GM23338 (cell line): ENCODE data around the gene GRK2. TPM values are rescaled to one million over a fixed set of nuclear protein-coding genes. Genes with fewer than 3 reads are reported as not detected.

ENCODE experiments used
- ATAC-seq: fragments of 200-7000 bp; cut with Tn5 transposase; 3 replicates; pipeline ENCODE4 v1.9.1; 2020
- DNase-seq: peaks from one replicate; pipeline ENCODE4 v3.0.0-alpha.2; 2015; ENCODE audit warnings: low spot score
- H2AFZ ChIP-seq: fragments of 200-600 bp; sonication (generic); 2 replicates; pipeline ENCODE4 v1.8.0; 2016; ENCODE audit warnings: antibody characterized with exemption, mild to moderate bottlenecking, moderate library complexity
- H3F3A ChIP-seq: fragments of 200-600 bp; sonication (generic); replicated peaks from 2 replicates; pipeline ENCODE4 v1.8.0; 2017; ENCODE audit warnings: antibody characterized with exemption, mixed run types, low read depth
- H3K27ac ChIP-seq: fragments of 200-600 bp; sonication (generic); 2 replicates; pipeline ENCODE4 v1.6.1; 2016; ENCODE audit warnings: low read depth
- H3K27me3 ChIP-seq: fragments of 200-600 bp; sonication (generic); 2 replicates; pipeline ENCODE4 v1.8.0; 2016; ENCODE audit warnings: mild to moderate bottlenecking, mixed run types, moderate library complexity; ENCODE audit not compliant: insufficient read depth
- H3K36me3 ChIP-seq: fragments of 200-600 bp; sonication (generic); 2 replicates; pipeline ENCODE4 v1.8.0; 2016; ENCODE audit warnings: mild to moderate bottlenecking; ENCODE audit not compliant: insufficient read depth
- H3K4me1 ChIP-seq: fragments of 200-600 bp; sonication (generic); 2 replicates; pipeline ENCODE4 v1.8.0; 2016; ENCODE audit warnings: mild to moderate bottlenecking, moderate library complexity; ENCODE audit not compliant: insufficient read depth
- H3K4me2 ChIP-seq: fragments of 200-600 bp; sonication (generic); 2 replicates; pipeline ENCODE4 v1.7.1; 2017; ENCODE audit warnings: mixed run types
- H3K4me3 ChIP-seq: fragments of 200-600 bp; sonication (generic); 2 replicates; pipeline ENCODE4 v1.6.1; 2016; ENCODE audit warnings: mixed run types
- H3K79me2 ChIP-seq: fragments of 200-600 bp; sonication (generic); replicated peaks from 2 replicates; pipeline ENCODE4 v1.8.0; 2017; ENCODE audit warnings: mild to moderate bottlenecking; ENCODE audit not compliant: insufficient read depth
- H3K9me2 ChIP-seq: fragments of 200-600 bp; sonication (generic); 2 replicates; pipeline ENCODE4 v1.8.0; 2017; ENCODE audit not compliant: insufficient read depth
- H4K20me1 ChIP-seq: fragments of 200-600 bp; sonication (generic); replicated peaks from 2 replicates; pipeline ENCODE4 v1.8.0; 2017; ENCODE audit warnings: mild to moderate bottlenecking; ENCODE audit not compliant: insufficient read depth
- H3K27ac Mint-ChIP-seq: 2 replicates; pipeline ENCODE4 v1.8.0; 2020; ENCODE audit warnings: inconsistent platforms, mild to moderate bottlenecking, moderate library complexity, mixed read lengths
- H3K27me3 Mint-ChIP-seq: 3 replicates; pipeline ENCODE4 v1.8.0; 2022; ENCODE audit warnings: low read depth, mild to moderate bottlenecking, moderate library complexity, mixed read lengths, inconsistent platforms; ENCODE audit not compliant: insufficient read depth, poor library complexity
- H3K36me3 Mint-ChIP-seq: 3 replicates; pipeline ENCODE4 v1.8.0; 2021; ENCODE audit warnings: low read depth, mild to moderate bottlenecking, inconsistent platforms, moderate library complexity, mixed read lengths
- H3K4me1 Mint-ChIP-seq: 3 replicates; pipeline ENCODE4 v1.8.0; 2020; ENCODE audit warnings: mild to moderate bottlenecking, inconsistent platforms, mixed read lengths
- H3K4me3 Mint-ChIP-seq: 3 replicates; pipeline ENCODE4 v1.8.0; 2021; ENCODE audit warnings: moderate library complexity, mild to moderate bottlenecking, inconsistent platforms, mixed read lengths
- H3K9me3 Mint-ChIP-seq: 3 replicates; pipeline ENCODE4 v1.8.0; 2020; ENCODE audit warnings: moderate library complexity, mild to moderate bottlenecking, inconsistent platforms, mixed read lengths
- CREB1 ChIP-seq: fragments of 250-450 bp; sonication (Bioruptor Pico); IDR thresholded peaks from 2 replicates; pipeline ENCODE4 v1.5.0; 2020; ENCODE audit warnings: low read depth, mild to moderate bottlenecking, moderate library complexity
- ETS1 ChIP-seq: IDR thresholded peaks from 2 replicates; pipeline ENCODE4 v1.6.1; 2016; ENCODE audit warnings: antibody characterized with exemption
- EZH2 ChIP-seq: fragments of 200-600 bp; sonication (generic); IDR thresholded peaks from one replicate; pipeline ENCODE4 v1.8.0; 2017; ENCODE audit warnings: antibody characterized with exemption, mild to moderate bottlenecking, low read depth; ENCODE audit not compliant: unreplicated experiment
- EZH2phosphoT487 ChIP-seq: fragments of 200-600 bp; sonication (generic); IDR thresholded peaks from one replicate; pipeline ENCODE4 v1.8.1; 2018; ENCODE audit warnings: antibody characterized with exemption; ENCODE audit not compliant: unreplicated experiment
- JUNB ChIP-seq: IDR thresholded peaks from one replicate; pipeline ENCODE4 v1.6.1; 2016; ENCODE audit warnings: antibody characterized with exemption; ENCODE audit not compliant: unreplicated experiment
- NANOG ChIP-seq: IDR thresholded peaks from 2 replicates; pipeline ENCODE4 v1.6.1; 2016; ENCODE audit warnings: antibody characterized with exemption, borderline replicate concordance
- POLR2AphosphoS5 ChIP-seq: IDR thresholded peaks from 2 replicates; pipeline ENCODE4 v1.6.1; 2016; ENCODE audit warnings: antibody characterized with exemption, low read depth
- REST ChIP-seq: IDR thresholded peaks from one replicate; pipeline ENCODE4 v1.6.1; 2018; ENCODE audit warnings: antibody characterized with exemption; ENCODE audit not compliant: unreplicated experiment
- STAT1 ChIP-seq: IDR thresholded peaks from one replicate; pipeline ENCODE4 v1.6.1; 2016; ENCODE audit warnings: antibody characterized with exemption; ENCODE audit not compliant: unreplicated experiment
- ZNF114 ChIP-seq: fragments of 250-450 bp; sonication (Bioruptor Pico); IDR thresholded peaks from 2 replicates; pipeline ENCODE4 v1.5.0; 2020; ENCODE audit warnings: mild to moderate bottlenecking, moderate library complexity
- ZNF331 ChIP-seq: fragments of 250-450 bp; sonication (Bioruptor Pico); IDR thresholded peaks from 2 replicates; pipeline ENCODE4 v1.5.0; 2020; ENCODE audit warnings: low read depth, mild to moderate bottlenecking, moderate library complexity
- ZNF462 ChIP-seq: fragments of 250-450 bp; sonication (Bioruptor Pico); IDR thresholded peaks from 2 replicates; pipeline ENCODE4 v1.5.0; 2020; ENCODE audit warnings: mild to moderate bottlenecking, moderate library complexity
- polyA plus RNA-seq: library from polyadenylated mRNA; unstranded; fragments of >200 nt; fragmentation: Nextera tagmentation; extraction: Ambion mirVana; gene quantifications from 2 replicates; pipeline ENCODE4 v1.2.1, GENCODE V29; 2016
- total RNA-seq: library from RNA; depleted of rRNA; stranded (reverse); fragments of >200 nt; shearing (Covaris generic); gene quantifications from 2 replicates; pipeline ENCODE4 v1.2.3, GENCODE V29; 2014
- TF ChIP-seq, protein P1 (sequence below), 2 experiments: fragments of 200-600 bp in 1 of 2; sonication (generic) in 1 of 2; conservative IDR thresholded peaks; 2 replicates each; pipeline versions ENCODE4 v1.5.1 to v1.6.1; 2016 to 2017; ENCODE audit warnings: antibody characterized with exemption in 2 of 2, low read depth in 2 of 2, mild to moderate bottlenecking in 2 of 2, moderate library complexity in 1 of 2

Gene GRK2
- total and polyA plus RNA-seq, 2 experiments from 2014 or later, result 19.5 to 72.5 TPM

GRCh38 chr11:67332081-67332691, 65.9 kb downstream of the GRK2 start:
- H3K4me3 ChIP-seq, result no peak overlapping the region
- no peaks in the 10 kb centered on the region for H3K9me3 Mint-ChIP-seq
- H3K4me3 Mint-ChIP-seq, result no peak overlapping the region
- H3K36me3 Mint-ChIP-seq, result no peaks in the 10 kb centered on the region
- no peak overlapping the region for H3K27ac Mint-ChIP-seq
- H3K36me3 ChIP-seq, result no peaks in the 10 kb centered on the region
- no peaks in the 10 kb centered on the region for H3K9me2 ChIP-seq
- DNase-seq (no peak), ATAC-seq (no peak)
- peaks cover 2% of the 10 kb centered on the region for H3K27me3 Mint-ChIP-seq
- no peaks in the 10 kb centered on the region for H4K20me1 ChIP-seq
- H3K4me2 ChIP-seq, result no peak overlapping the region
- H3F3A ChIP-seq, result no peaks in the 10 kb centered on the region
- no peaks in the 10 kb centered on the region for H3K4me1 Mint-ChIP-seq
- H2AFZ ChIP-seq, result no peak overlapping the region
- H3K27me3 ChIP-seq, result no peaks in the 10 kb centered on the region
- no peak overlapping the region for H3K27ac ChIP-seq
- no peaks in the 10 kb centered on the region for H3K79me2 ChIP-seq
- TF ChIP-seq ZNF462 (CRISPR knock-in tag), result no peak
- no peak for TF ChIP-seq ZNF331 (CRISPR knock-in tag)
- TF ChIP-seq ZNF114 (CRISPR knock-in tag), result no peak
- TF ChIP-seq JUNB, result no peak
- TF ChIP-seq, protein P1, sequence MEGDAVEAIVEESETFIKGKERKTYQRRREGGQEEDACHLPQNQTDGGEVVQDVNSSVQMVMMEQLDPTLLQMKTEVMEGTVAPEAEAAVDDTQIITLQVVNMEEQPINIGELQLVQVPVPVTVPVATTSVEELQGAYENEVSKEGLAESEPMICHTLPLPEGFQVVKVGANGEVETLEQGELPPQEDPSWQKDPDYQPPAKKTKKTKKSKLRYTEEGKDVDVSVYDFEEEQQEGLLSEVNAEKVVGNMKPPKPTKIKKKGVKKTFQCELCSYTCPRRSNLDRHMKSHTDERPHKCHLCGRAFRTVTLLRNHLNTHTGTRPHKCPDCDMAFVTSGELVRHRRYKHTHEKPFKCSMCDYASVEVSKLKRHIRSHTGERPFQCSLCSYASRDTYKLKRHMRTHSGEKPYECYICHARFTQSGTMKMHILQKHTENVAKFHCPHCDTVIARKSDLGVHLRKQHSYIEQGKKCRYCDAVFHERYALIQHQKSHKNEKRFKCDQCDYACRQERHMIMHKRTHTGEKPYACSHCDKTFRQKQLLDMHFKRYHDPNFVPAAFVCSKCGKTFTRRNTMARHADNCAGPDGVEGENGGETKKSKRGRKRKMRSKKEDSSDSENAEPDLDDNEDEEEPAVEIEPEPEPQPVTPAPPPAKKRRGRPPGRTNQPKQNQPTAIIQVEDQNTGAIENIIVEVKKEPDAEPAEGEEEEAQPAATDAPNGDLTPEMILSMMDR (conservative IDR thresholded peaks at IDR 0.05; ENCODE audit: low read depth in 2 of 2), result no peak
- no peak for TF ChIP-seq POLR2AphosphoS5
- TF ChIP-seq EZH2phosphoT487, result no peak
- TF ChIP-seq REST, result no peak
- no peak for TF ChIP-seq ETS1
- no peak for TF ChIP-seq EZH2
- no peak for TF ChIP-seq STAT1
- TF ChIP-seq CREB1, result no peak
- TF ChIP-seq NANOG, result no peak
- no peaks in the 10 kb centered on the region for H3K4me1 ChIP-seq
